Stimulated activated CD8-positive, alpha-beta memory T cell treated with anti-CD3 and anti-CD28 coated beads, Interleukin-2, amount 100 ng/mL, for 1 hour (primary cell): ENCODE data around the gene SF3B5.
A peak's percentile ranks its signal among the peaks of the same experiment; 100 is the strongest.
"Not testable (repeated sequence)": the region's sequence is repeated elsewhere in the genome, so short reads cannot be mapped to it uniquely, and the experiment has no call there.

Experiments
- DNase-seq, 2 donors: peaks; one replicate each; pipeline ENCODE4 v3.0.0-alpha.2; 2020; ENCODE audit warnings: low read depth in 2 of 2

The SF3B5 gene

GRCh38 chr6:144104898-144105487 is 9.6 kb upstream of the SF3B5 start:
- DNase-seq, result no peak

GRCh38 chr6:144104488-144104887 is 9.1 kb upstream of the SF3B5 start:
- DNase-seq, result no peak

GRCh38 chr6:144103026-144103563 is 7.7 kb upstream of the SF3B5 start:
- DNase-seq, result no peak

GRCh38 chr6:144098993-144099392 is 3.6 kb upstream of the SF3B5 start:
- no peak for DNase-seq

GRCh38 chr6:144094731-144095133 is 641 bp downstream of the SF3B5 start:
- no peak for DNase-seq

GRCh38 chr6:144093658-144094057 is 1.7 kb downstream of the SF3B5 start:
- no peak for DNase-seq

GRCh38 chr6:144093236-144093635 is 2.1 kb downstream of the SF3B5 start:
- no peak for DNase-seq

GRCh38 chr6:144090384-144090783 is 5.0 kb downstream of the SF3B5 start:
- no peak for DNase-seq

GRCh38 chr6:144087789-144088426 is 7.5 kb downstream of the SF3B5 start:
- DNase-seq, result no peak

GRCh38 chr6:144086959-144087358 is 8.4 kb downstream of the SF3B5 start:
- DNase-seq, result no peak

- DNase-seq, result no peak
These were observed 12.2 kb downstream of the SF3B5 start for GRCh38 chr6:144083172-144083571.

GRCh38 chr6:144082412-144082811 is 13.0 kb downstream of the SF3B5 start:
- DNase-seq, result not testable (repeated sequence)

- no peak for DNase-seq
These were observed 17.5 kb downstream of the SF3B5 start for GRCh38 chr6:144077871-144078270.

- DNase-seq, result no peak
These were observed 19.5 kb downstream of the SF3B5 start for GRCh38 chr6:144075875-144076274.

- no peak for DNase-seq
These were observed 20.2 kb downstream of the SF3B5 start for GRCh38 chr6:144075187-144075586.

GRCh38 chr6:144073024-144073423 is 22.3 kb downstream of the SF3B5 start:
- DNase-seq, result no peak

- no peak for DNase-seq
These were observed 25.9 kb downstream of the SF3B5 start for GRCh38 chr6:144069506-144069905.

GRCh38 chr6:144068794-144069193 is 26.6 kb downstream of the SF3B5 start:
- DNase-seq, result no peak

- DNase-seq, result no peak
These were observed 28.5 kb downstream of the SF3B5 start for GRCh38 chr6:144066741-144067484.

GRCh38 chr6:144066255-144066654 is 29.1 kb downstream of the SF3B5 start:
- DNase-seq, result no peak

GRCh38 chr6:144065213-144065660 is 30.1 kb downstream of the SF3B5 start:
- DNase-seq, result no peak

GRCh38 chr6:144064402-144065212 is 30.8 kb downstream of the SF3B5 start:
- peak; percentile 29 to 39 for DNase-seq
